Measurements from ENCODE around the gene GAPDHS. TPM values are rescaled to one million over a fixed set of nuclear protein-coding genes. Genes with fewer than 3 reads are reported as not detected.

GAPDHS gene
- total RNA-seq, 3 donors from 2014 or later (not counting 1 experiment from before 2014, with no cell fraction given), result not detected

DNA sequence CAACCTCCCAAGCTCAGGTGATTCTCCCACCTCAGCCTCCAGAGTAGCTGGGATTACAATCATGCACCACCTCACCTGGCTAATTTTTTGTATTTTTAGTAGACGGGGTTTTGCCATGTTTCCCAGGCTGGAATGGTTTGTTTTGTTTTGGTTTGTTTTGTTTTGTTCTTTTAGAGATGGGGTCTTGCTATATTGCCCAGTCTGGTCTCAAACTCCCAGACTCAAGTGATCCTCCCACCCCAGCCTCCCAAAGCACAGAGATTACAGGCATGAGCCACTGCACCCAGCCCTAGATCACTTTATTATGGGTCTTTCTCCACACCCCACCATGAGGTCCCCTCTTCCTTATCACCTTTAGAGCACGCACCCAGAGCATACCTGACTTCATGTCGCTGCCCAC, 35.0 kb upstream of the GAPDHS start:
- Histone ChIP-seq H3K9me3 (ENCODE audit: control insufficient read depth, insufficient read depth, low read length) (no peaks in the 10 kb centered on the region), H3K27ac (ENCODE audit: low read length) (no peak overlapping the region), H3K4me1 (ENCODE audit: control insufficient read depth, insufficient read depth, low read length) (peaks cover 8% of the 10 kb centered on the region), H3K36me3 (ENCODE audit: control insufficient read depth, insufficient read depth, low read length) (no peaks in the 10 kb centered on the region), H3K27me3 (ENCODE audit: control insufficient read depth, insufficient read depth, low read length) (no peaks in the 10 kb centered on the region), H3K4me3 (ENCODE audit: low read length) (no peak overlapping the region)
- ATAC-seq, result no peak
- peaks cover 0 to 10% of the 10 kb centered on the region in 2 donors for H3K4me1 Mint-ChIP-seq
- no peak overlapping the region for H3K27ac Mint-ChIP-seq
- no peaks in the 10 kb centered on the region for H3K9me3 Mint-ChIP-seq
- intact Hi-C loops (cut with micrococcal nuclease), result no loop called here
- TF ChIP-seq, protein P1, sequence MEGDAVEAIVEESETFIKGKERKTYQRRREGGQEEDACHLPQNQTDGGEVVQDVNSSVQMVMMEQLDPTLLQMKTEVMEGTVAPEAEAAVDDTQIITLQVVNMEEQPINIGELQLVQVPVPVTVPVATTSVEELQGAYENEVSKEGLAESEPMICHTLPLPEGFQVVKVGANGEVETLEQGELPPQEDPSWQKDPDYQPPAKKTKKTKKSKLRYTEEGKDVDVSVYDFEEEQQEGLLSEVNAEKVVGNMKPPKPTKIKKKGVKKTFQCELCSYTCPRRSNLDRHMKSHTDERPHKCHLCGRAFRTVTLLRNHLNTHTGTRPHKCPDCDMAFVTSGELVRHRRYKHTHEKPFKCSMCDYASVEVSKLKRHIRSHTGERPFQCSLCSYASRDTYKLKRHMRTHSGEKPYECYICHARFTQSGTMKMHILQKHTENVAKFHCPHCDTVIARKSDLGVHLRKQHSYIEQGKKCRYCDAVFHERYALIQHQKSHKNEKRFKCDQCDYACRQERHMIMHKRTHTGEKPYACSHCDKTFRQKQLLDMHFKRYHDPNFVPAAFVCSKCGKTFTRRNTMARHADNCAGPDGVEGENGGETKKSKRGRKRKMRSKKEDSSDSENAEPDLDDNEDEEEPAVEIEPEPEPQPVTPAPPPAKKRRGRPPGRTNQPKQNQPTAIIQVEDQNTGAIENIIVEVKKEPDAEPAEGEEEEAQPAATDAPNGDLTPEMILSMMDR (IDR thresholded peaks at IDR 0.05), result no peak
- H3K4me3 Mint-ChIP-seq, result no peak overlapping the region
- no peak for DNase-seq
- H3K27me3 Mint-ChIP-seq (ENCODE audit: low read depth in 2 of 2), result peaks cover 0 to 5% of the 10 kb centered on the region in 2 donors
- no peaks in the 10 kb centered on the region for H3K36me3 Mint-ChIP-seq
- 90% methylated on average over 2 of the region's 3 CpGs for WGBS (ENCODE audit: insufficient coverage)

DNA sequence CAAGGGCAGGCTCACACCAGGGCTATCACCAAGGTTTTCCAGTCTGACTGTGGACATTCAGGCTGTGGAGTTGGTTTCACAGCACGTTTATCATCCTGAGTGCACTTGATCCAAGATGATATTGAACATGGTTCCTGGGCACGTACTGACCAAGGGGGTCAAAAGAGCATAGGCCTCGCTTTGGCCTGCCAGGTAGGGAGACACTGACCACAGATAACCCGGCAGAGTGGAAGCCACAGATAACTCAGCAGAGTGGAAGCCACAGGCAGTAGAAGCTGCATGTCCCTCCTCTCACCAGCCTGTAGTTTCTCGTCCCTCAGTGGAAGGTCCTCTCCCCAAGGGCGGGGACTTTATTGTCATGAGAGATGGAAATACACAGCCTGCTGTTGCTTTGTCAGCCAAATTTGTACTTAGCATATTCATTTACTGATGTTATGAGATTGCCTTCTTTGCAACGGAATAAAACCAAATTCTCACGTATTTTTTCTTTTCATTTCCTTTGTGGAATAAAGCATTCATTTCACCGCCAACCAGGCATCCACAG, 34.2 kb upstream of the GAPDHS start:
- Mint-ChIP-seq H3K4me3 (no peak overlapping the region), H3K27ac (no peak overlapping the region), H3K9me3 (no peaks in the 10 kb centered on the region), H3K4me1 (peaks cover 0 to 10% of the 10 kb centered on the region in 2 donors), H3K27me3 (ENCODE audit: low read depth in 2 of 2) (peaks cover 0 to 5% of the 10 kb centered on the region in 2 donors), H3K36me3 (no peaks in the 10 kb centered on the region)
- TF ChIP-seq, protein P1 (IDR thresholded peaks at IDR 0.05), result no peak
- Histone ChIP-seq H3K27ac (ENCODE audit: low read length) (no peak overlapping the region), H3K9me3 (ENCODE audit: control insufficient read depth, insufficient read depth, low read length) (no peaks in the 10 kb centered on the region), H3K27me3 (ENCODE audit: control insufficient read depth, insufficient read depth, low read length) (no peaks in the 10 kb centered on the region), H3K36me3 (ENCODE audit: control insufficient read depth, insufficient read depth, low read length) (no peaks in the 10 kb centered on the region), H3K4me3 (ENCODE audit: low read length) (no peak overlapping the region), H3K4me1 (ENCODE audit: control insufficient read depth, insufficient read depth, low read length) (peaks cover 8% of the 10 kb centered on the region)
- intact Hi-C loops (cut with micrococcal nuclease), result no loop called here
- DNase-seq (no peak), ATAC-seq (no peak)
- WGBS (ENCODE audit: insufficient coverage), result 80% methylated on average over 9 of the region's 9 CpGs

DNA sequence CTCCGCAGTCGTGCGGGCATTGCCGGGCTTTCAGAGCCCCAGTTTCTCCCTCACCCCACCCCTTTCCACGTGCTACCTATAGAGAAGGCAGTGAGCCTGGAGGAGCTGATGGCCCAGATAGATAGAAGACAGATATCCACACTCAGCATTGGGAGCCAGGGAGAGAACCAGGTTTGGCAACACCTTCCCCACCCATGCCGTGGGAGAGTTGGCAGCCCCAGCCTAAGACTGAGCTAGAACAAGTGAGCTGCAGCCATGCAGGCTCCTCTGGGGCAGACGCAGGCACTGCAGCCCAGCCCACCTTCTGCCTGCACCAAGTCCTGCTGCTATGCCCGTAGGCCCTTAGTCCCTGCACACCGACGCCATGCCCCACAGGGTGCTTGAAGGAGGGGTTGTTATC, 32.6 kb upstream of the GAPDHS start:
- 88% methylated on average over 7 of the region's 10 CpGs for WGBS (ENCODE audit: insufficient coverage)

More for the DNA sequence above, 32.6 kb upstream of the GAPDHS start:
- DNase-seq (no peak), ATAC-seq (no peak)
- TF ChIP-seq, protein P1 (IDR thresholded peaks at IDR 0.05), result no peak
- no peak overlapping the region for H3K4me3 Mint-ChIP-seq
- intact Hi-C loops (cut with micrococcal nuclease), result no loop called here
- Histone ChIP-seq H3K27me3 (ENCODE audit: control insufficient read depth, insufficient read depth, low read length) (no peaks in the 10 kb centered on the region), H3K9me3 (ENCODE audit: control insufficient read depth, insufficient read depth, low read length) (no peaks in the 10 kb centered on the region), H3K36me3 (ENCODE audit: control insufficient read depth, insufficient read depth, low read length) (no peaks in the 10 kb centered on the region), H3K27ac (ENCODE audit: low read length) (no peak overlapping the region), H3K4me3 (ENCODE audit: low read length) (no peak overlapping the region), H3K4me1 (ENCODE audit: control insufficient read depth, insufficient read depth, low read length) (no peaks in the 10 kb centered on the region)
- peaks cover 0 to under 1% of the 10 kb centered on the region in 2 donors for H3K4me1 Mint-ChIP-seq
- peaks cover 0 to 2% of the 10 kb centered on the region in 2 donors for H3K27me3 Mint-ChIP-seq (ENCODE audit: low read depth in 2 of 2)
- H3K27ac Mint-ChIP-seq, result no peak overlapping the region
- no peaks in the 10 kb centered on the region for H3K36me3 Mint-ChIP-seq
- no peaks in the 10 kb centered on the region for H3K9me3 Mint-ChIP-seq
